ENCODE measurements around the gene LRBA.
A peak's percentile ranks its signal among the peaks of the same experiment; 100 is the strongest.
"Not testable (repeated sequence)": the region's sequence is repeated elsewhere in the genome, so short reads cannot be mapped to it uniquely, and the experiment has no call there.

The LRBA gene

GRCh38 chr4:151035328-151035727, 20.2 kb upstream of the LRBA start:
- H3K4me3 ChIP-seq (ENCODE audit: low read depth, low read length) = no peak overlapping the region
- DNase-seq (ENCODE audit: low read depth) = no peak
- no peak for TF ChIP-seq CTCF (conservative IDR thresholded peaks at IDR 0.05; ENCODE audit: low read depth, low read length)

- H3K4me3 ChIP-seq (ENCODE audit: low read depth, low read length) = no peak overlapping the region
- DNase-seq (ENCODE audit: low read depth) = no peak
- TF ChIP-seq CTCF (conservative IDR thresholded peaks at IDR 0.05; ENCODE audit: low read depth, low read length) = no peak
Measured at GRCh38 chr4:151034829-151035228, 19.7 kb upstream of the LRBA start.

- DNase-seq (ENCODE audit: low read depth) = peak; percentile 42
- TF ChIP-seq CTCF (conservative IDR thresholded peaks at IDR 0.05; ENCODE audit: low read depth, low read length) = no peak
- H3K4me3 ChIP-seq (ENCODE audit: low read depth, low read length) = no peak overlapping the region
Measured at GRCh38 chr4:151031831-151032605, 16.9 kb upstream of the LRBA start.

GRCh38 chr4:151029537-151029936, 14.5 kb upstream of the LRBA start:
- no peak for DNase-seq (ENCODE audit: low read depth)
- no peak overlapping the region for H3K4me3 ChIP-seq (ENCODE audit: low read depth, low read length)
- no peak for TF ChIP-seq CTCF (conservative IDR thresholded peaks at IDR 0.05; ENCODE audit: low read depth, low read length)

- not testable (repeated sequence) for H3K4me3 ChIP-seq (ENCODE audit: low read depth, low read length); DNase-seq (ENCODE audit: low read depth)
Measured at GRCh38 chr4:151029006-151029405, 13.9 kb upstream of the LRBA start.

- DNase-seq (ENCODE audit: low read depth) = no peak
- no peak for TF ChIP-seq CTCF (conservative IDR thresholded peaks at IDR 0.05; ENCODE audit: low read depth, low read length)
- H3K4me3 ChIP-seq (ENCODE audit: low read depth, low read length) = no peak overlapping the region
Measured at GRCh38 chr4:151025759-151026158, 10.7 kb upstream of the LRBA start.

- no peak for DNase-seq (ENCODE audit: low read depth)
- no peak for TF ChIP-seq CTCF (conservative IDR thresholded peaks at IDR 0.05; ENCODE audit: low read depth, low read length)
- H3K4me3 ChIP-seq (ENCODE audit: low read depth, low read length) = no peak overlapping the region
Measured at GRCh38 chr4:151022586-151022985, 7.5 kb upstream of the LRBA start.

Measured in choroid plexus epithelial cell (primary cell).